Muscle layer of colon (tissue), 2 donors: ENCODE data around the gene BTRC.
A peak's percentile ranks its signal among the peaks of the same experiment; 100 is the strongest.
"Not testable (repeated sequence)": the region's sequence is repeated elsewhere in the genome, so short reads cannot be mapped to it uniquely, and the experiment has no call there.

ENCODE experiments used
- H3K27ac ChIP-seq: one replicate; pipeline ENCODE4 v1.7.0; 2013; ENCODE audit warnings: low read depth, mild to moderate bottlenecking, low read length, moderate library complexity
- H3K27me3 ChIP-seq, 2 donors: one replicate each; pipeline ENCODE4 v1.7.0; 2013; ENCODE audit warnings: low read length in 2 of 2, mild to moderate bottlenecking in 2 of 2; ENCODE audit not compliant: insufficient read depth in 2 of 2, control insufficient read depth in 1 of 2
- H3K36me3 ChIP-seq: one replicate; pipeline ENCODE4 v1.7.0; 2013; ENCODE audit warnings: mild to moderate bottlenecking, low read length; ENCODE audit not compliant: insufficient read depth
- H3K4me1 ChIP-seq: one replicate; pipeline ENCODE4 v1.7.0; 2013; ENCODE audit warnings: mild to moderate bottlenecking, low read length; ENCODE audit not compliant: insufficient read depth
- H3K4me3 ChIP-seq, 2 donors: one replicate each; pipeline ENCODE4 v1.7.0; 2013; ENCODE audit warnings: low read length in 2 of 2, low read depth in 1 of 2, mild to moderate bottlenecking in 1 of 2, moderate library complexity in 1 of 2
- H3K9ac ChIP-seq: one replicate; pipeline ENCODE4 v1.7.0; 2013; ENCODE audit warnings: low read length
- H3K9me3 ChIP-seq: one replicate; pipeline ENCODE4 v1.7.0; 2013; ENCODE audit warnings: mild to moderate bottlenecking, low read length
- donor health status: abdominal sarcoma.
- donor health status: Adenocarcinoma of cecum.

BTRC gene

DNA sequence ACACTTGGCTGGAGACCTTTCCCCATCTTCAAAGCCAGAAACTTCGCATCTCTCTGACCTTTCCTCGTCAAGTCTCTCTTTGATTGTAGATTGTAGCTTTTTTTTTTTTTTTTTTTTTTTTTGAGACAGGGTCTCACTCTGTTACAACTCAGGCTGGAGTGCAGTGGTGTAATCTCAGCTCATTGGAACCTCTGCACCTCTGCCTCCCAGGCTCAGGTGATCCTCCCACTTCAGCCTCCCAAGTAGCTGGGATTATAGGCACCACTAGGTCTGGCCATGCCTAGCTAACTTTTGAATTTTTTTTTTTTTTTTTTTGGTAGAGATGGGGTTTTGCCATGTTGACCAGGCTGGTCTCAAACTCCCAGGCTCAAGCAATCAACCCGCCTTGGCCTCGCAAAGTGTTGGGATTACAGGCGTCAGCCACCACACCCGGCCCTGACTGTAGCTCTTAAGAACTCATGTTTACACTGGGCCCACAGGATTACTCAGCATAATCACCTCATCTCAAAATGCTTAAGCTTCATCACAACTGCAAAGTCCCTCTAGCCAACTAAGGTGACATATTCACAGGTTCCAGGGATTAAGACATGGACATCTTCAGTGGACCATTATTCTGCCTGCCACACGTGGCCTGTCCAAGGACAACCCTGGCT lies 222.4 kb downstream of the BTRC start:
- peaks cover 16% of the 10 kb centered on the region for H3K36me3 ChIP-seq
- H3K4me1 ChIP-seq: no peaks in the 10 kb centered on the region
- H3K9me3 ChIP-seq: no peaks in the 10 kb centered on the region
- H3K27me3 ChIP-seq: no peaks in the 10 kb centered on the region
- no peak overlapping the region for H3K4me3 ChIP-seq
- H3K27ac ChIP-seq: no peak overlapping the region
- no peak overlapping the region for H3K9ac ChIP-seq

- H3K4me1 ChIP-seq: no peaks in the 10 kb centered on the region
- H3K27me3 ChIP-seq: no peaks in the 10 kb centered on the region
- no peak overlapping the region for H3K4me3 ChIP-seq
- peaks cover 16% of the 10 kb centered on the region for H3K36me3 ChIP-seq
- no peak overlapping the region for H3K9ac ChIP-seq
- no peak overlapping the region for H3K27ac ChIP-seq
- no peaks in the 10 kb centered on the region for H3K9me3 ChIP-seq
Measured at GRCh38 chr10:101577121-101577871, 223.3 kb downstream of the BTRC start.

DNA sequence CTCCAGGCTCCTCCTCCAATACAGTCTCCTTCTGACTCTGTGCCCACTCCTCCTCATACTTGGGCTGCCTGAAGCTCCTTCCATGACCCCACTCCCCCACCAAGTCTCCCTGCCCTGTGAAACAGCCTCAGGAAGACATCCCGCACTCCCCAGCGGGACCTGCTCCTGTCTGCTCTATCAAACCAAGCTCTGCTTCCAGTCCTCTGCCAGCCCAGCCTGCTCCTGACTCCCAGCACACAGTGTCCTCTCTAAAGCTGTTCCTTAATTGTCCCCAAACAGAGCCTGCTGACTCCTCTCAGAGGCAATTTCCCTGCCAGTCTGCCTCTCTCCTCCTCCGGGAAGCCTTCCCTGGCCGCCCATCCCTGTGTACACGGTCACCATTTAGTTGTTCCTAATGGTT lies 224.2 kb downstream of the BTRC start:
- Histone ChIP-seq H3K9ac (no peak overlapping the region), H3K9me3 (no peaks in the 10 kb centered on the region), H3K27me3 (no peaks in the 10 kb centered on the region), H3K36me3 (peaks cover 23% of the 10 kb centered on the region), H3K4me1 (no peaks in the 10 kb centered on the region), H3K4me3 (no peak overlapping the region), H3K27ac (no peak overlapping the region)

DNA sequence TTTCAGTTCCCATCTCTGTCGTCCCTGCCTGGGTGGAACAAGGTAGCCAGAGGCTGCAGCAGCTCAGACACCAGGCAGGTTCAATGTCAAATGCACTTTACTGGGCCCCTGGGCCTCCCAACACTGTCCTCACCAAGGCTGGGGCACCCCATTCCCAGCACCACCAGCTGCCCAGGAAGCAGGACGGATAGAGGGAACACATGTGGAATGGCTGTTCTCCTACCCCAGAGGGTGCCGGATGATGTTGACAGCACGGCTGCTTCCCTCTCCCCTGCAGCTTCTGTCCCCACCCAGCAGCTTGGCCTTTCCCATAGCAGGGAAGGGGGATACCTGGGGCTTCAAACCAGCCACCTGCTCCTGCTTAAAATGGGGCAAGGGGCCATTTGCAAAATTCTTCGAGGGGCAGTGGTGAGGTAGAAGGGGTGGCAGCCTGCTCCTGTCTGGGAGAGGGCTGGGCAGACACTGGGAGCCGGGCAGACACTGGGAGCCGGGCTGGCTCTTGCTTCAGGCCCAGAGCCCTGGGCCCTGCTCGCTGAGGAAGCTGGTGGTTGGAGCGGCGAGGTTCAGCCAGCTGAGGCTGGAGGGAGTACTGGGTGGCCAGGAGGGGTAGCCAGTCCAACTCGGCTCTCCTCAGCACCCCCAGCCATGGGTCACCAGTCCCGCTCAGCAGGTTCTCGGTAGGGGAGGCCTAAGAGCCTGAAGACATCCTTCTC lies 225.0 kb downstream of the BTRC start:
- Histone ChIP-seq H3K4me3 (no peak overlapping the region), H3K36me3 (peaks cover 30% of the 10 kb centered on the region), H3K4me1 (no peaks in the 10 kb centered on the region), H3K9me3 (no peaks in the 10 kb centered on the region), H3K9ac (no peak overlapping the region), H3K27me3 (no peaks in the 10 kb centered on the region), H3K27ac (no peak overlapping the region)

- H3K9ac ChIP-seq: no peak overlapping the region
- H3K36me3 ChIP-seq: peaks cover 33% of the 10 kb centered on the region
Measured at GRCh38 chr10:101579516-101579870, 225.5 kb downstream of the BTRC start.

DNA sequence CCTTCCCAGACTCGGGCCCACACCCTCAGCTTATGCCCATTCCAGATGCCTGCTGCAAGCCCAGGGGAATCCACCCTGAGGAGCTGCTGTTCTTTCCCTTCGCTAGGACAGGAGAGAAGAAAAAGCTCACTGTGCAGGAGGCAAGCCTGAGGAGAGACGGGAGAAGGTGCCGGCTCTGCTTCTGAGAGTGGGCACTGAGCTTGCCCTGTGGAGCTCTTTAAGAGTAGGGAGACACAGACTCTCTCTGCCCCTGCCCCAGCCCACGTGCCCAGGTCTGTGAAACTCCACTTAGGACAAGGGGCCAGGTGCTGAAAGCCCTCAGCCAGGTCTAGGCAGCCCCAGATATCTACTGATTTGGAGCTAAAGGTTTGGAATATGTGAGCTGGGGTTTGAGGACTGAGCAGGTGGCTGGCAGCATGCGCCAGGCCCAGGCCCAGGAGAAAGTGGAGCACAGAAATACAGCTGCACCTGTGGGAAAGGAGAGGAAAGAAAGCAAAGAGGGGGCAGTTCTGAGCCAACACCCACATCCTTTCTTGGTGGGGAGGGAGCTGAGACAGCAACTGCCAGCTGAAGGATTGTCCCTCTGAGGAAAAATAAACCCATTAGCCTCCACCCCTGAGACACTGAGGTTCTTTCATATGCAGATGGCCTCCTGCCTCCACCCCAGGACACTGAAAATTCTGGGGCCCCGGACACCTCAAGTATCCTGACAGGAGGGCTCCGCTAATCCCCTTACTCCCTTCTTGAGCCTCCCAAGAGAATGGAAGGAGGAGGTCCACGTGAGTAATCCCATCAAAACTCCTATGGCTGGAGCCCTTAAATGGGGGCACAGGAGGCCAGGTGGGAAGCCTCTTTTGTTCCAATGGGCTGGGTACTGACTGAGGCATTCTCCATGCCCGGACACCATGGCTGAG lies 226.8 kb downstream of the BTRC start:
- Histone ChIP-seq H3K36me3 (peaks cover 40% of the 10 kb centered on the region), H3K4me3 (no peak overlapping the region), H3K27me3 (no peaks in the 10 kb centered on the region)

More at GRCh38 chr10:101579516-101579870, 225.5 kb downstream of the BTRC start:
- H3K27ac ChIP-seq: no peak overlapping the region
- H3K27me3 ChIP-seq: no peaks in the 10 kb centered on the region
- no peaks in the 10 kb centered on the region for H3K4me1 ChIP-seq
- no peaks in the 10 kb centered on the region for H3K9me3 ChIP-seq
- H3K4me3 ChIP-seq: no peak overlapping the region

GRCh38 chr10:101585841-101586240 lies 231.9 kb downstream of the BTRC start:
- Histone ChIP-seq H3K27me3 (no peaks in the 10 kb centered on the region), H3K9me3 (no peaks in the 10 kb centered on the region), H3K36me3 (peaks cover 24% of the 10 kb centered on the region), H3K4me3 (no peak overlapping the region), H3K27ac (no peak overlapping the region), H3K4me1 (peaks cover 17% of the 10 kb centered on the region), H3K9ac (no peak overlapping the region)

More for the DNA sequence above, 226.8 kb downstream of the BTRC start:
- Histone ChIP-seq H3K9me3 (no peaks in the 10 kb centered on the region), H3K9ac (no peak overlapping the region), H3K27ac (no peak overlapping the region), H3K4me1 (no peaks in the 10 kb centered on the region)

GRCh38 chr10:101587725-101588653 lies 234.0 kb downstream of the BTRC start, which contains the start of the genes DPCD and POLL:
TSS of gene DPCD (plus strand) at chr10:101588321. CDS start at chr10:101588337, 16 bp downstream.
TSS of gene POLL (minus strand) at chr10:101588257. CDS start at chr10:101587360, 897 bp downstream.
- H3K4me1 ChIP-seq: peaks cover 17% of the 10 kb centered on the region
- H3K4me3 ChIP-seq: peak within 1 kb of the TSS; percentile 100
- H3K36me3 ChIP-seq: peaks cover 18% of the 10 kb centered on the region
- H3K27ac ChIP-seq: peak within 1 kb of the TSS; percentile 70
- H3K27me3 ChIP-seq: no peaks in the 10 kb centered on the region
- H3K9ac ChIP-seq: peak within 1 kb of the TSS; percentile 93
- H3K9me3 ChIP-seq: no peaks in the 10 kb centered on the region

- peaks cover 11% of the 10 kb centered on the region for H3K36me3 ChIP-seq
- H3K9ac ChIP-seq: no peak overlapping the region
- no peaks in the 10 kb centered on the region for H3K9me3 ChIP-seq
- H3K27ac ChIP-seq: no peak overlapping the region
- peaks cover 17% of the 10 kb centered on the region for H3K4me1 ChIP-seq
- H3K27me3 ChIP-seq: no peaks in the 10 kb centered on the region
- peak overlapping the region; percentile 100 for H3K4me3 ChIP-seq
Measured at GRCh38 chr10:101588879-101589278, 234.9 kb downstream of the BTRC start.

- not testable (repeated sequence) for H3K36me3 ChIP-seq, H3K27me3 ChIP-seq, H3K4me1 ChIP-seq, H3K27ac ChIP-seq, H3K4me3 ChIP-seq, H3K9ac ChIP-seq, H3K9me3 ChIP-seq
Measured at GRCh38 chr10:101593331-101593730, 239.4 kb downstream of the BTRC start.
